ENCODE data around the gene SPRED1. TPM values are rescaled to one million over a fixed set of nuclear protein-coding genes. Genes with fewer than 3 reads are reported as not detected.

Gene SPRED1
- total and polyA plus RNA-seq, 2 of the 4 experiments (the other 2 are of a cell fraction) = 6.6 to 17.9 TPM

GRCh38 chr15:38299216-38299615 lies 46.6 kb downstream of the SPRED1 start:
- Histone ChIP-seq H3K18ac (ENCODE audit: low read depth, low read length) (no peak overlapping the region), H3K4me2 (ENCODE audit: low read depth, low read length) (peak overlapping the region; percentile 3; the same call in 1 of the 2 replicates), H2BK120ac (ENCODE audit: low read depth, low read length) (no peak overlapping the region), H2BK15ac (ENCODE audit: low read depth, low read length) (no peak overlapping the region), H4K20me1 (ENCODE audit: insufficient read depth, low read length) (peaks cover 70% of the 10 kb centered on the region), H3K4me1 (ENCODE audit: control insufficient read depth, insufficient read depth, low read length) (peaks cover 4% of the 10 kb centered on the region), H2AK9ac (replicated peaks; ENCODE audit: low read depth, low read length, poor library complexity) (no peak overlapping the region), H3K27me3 (ENCODE audit: control insufficient read depth, insufficient read depth, low read length) (no peaks in the 10 kb centered on the region), H3K79me1 (ENCODE audit: low read depth in 1 of 2, low read length in 2 of 2) (peaks cover 17 to 67% of the 10 kb centered on the region in 2 experiments), H3K56ac (ENCODE audit: extremely low read depth, insufficient read depth, low read length) (no peak overlapping the region), H2BK20ac (ENCODE audit: low read depth, low read length) (no peak overlapping the region), H3K9ac (ENCODE audit: low read depth, low read length) (no peak overlapping the region), H3K4ac (ENCODE audit: low read depth, low read length) (no peak overlapping the region), H3K23ac (ENCODE audit: low read depth, low read length) (no peak overlapping the region), H2AFZ (replicated peaks; ENCODE audit: low read length, poor library complexity) (no peak overlapping the region), H4K5ac (ENCODE audit: low read depth, low read length) (no peak overlapping the region), H3K14ac (replicated peaks; ENCODE audit: low read depth, low read length) (no peak overlapping the region), H4K91ac (ENCODE audit: insufficient read depth, low read depth, low read length) (no peak overlapping the region), H3K36me3 (ENCODE audit: control insufficient read depth, insufficient read depth, low read length) (0 out of 2 replicates have a peak, but pooled peaks cover 2% of the 10 kb centered on the region), H2BK5ac (ENCODE audit: low read depth, low read length, poor library complexity, severe bottlenecking) (peak overlapping the region; percentile 32), H3K27ac (ENCODE audit: insufficient read depth, low read length) (no peak overlapping the region), H2AK5ac (ENCODE audit: low read depth, low read length) (no peak overlapping the region), H4K8ac (ENCODE audit: low read depth in 2 of 2, low read length in 2 of 2) (no peak overlapping the region), H3K9me3 (ENCODE audit: control insufficient read depth, insufficient read depth, low read length) (no peaks in the 10 kb centered on the region), H3K9me1 (ENCODE audit: insufficient read depth, low read length) (peaks cover 9% of the 10 kb centered on the region), H3K4me3 (ENCODE audit: insufficient read depth, low read depth, low read length) (no peak overlapping the region)
- dilution Hi-C loops (cut with HindIII; ENCODE audit: low sequenced_read_pairs, unreplicated experiment) (no loop called here), intact Hi-C loops (cut with micrococcal nuclease) (loop anchor here (5.0 kb wide), 1 partner anchor 42 kb away; no protein-coding TSS in a partner anchor), in situ Hi-C loops (cut with MboI; ENCODE audit: low sequenced_read_pairs) (no loop called here)
- ChIA-PET POLR2A (ENCODE audit: unreplicated experiment) (no interaction called here), CTCF (no interaction called here)
- BruUV-seq (replicated peaks) = no TSS peak
- DNase-seq (peak; percentile 84), ATAC-seq (ENCODE audit: low read depth) (peak; percentile 85)
- WGBS, 2 experiments (ENCODE audit: extremely low coverage in 2 of 2, insufficient read length in 1 of 2) = 22% methylated on average over 3 of the region's 6 CpGs; no CpG with 5 or more reads in 1 of the 2 experiments
- TF ChIP-seq CEBPB (IDR thresholded peaks at IDR 0.05; ENCODE audit: low read depth, low read length) (no peak), RAD21 (IDR thresholded peaks at IDR 0.05; ENCODE audit: low read length) (no peak), BHLHE40 (IDR thresholded peaks at IDR 0.05; ENCODE audit: low read depth, low read length) (peak; percentile 87), NFE2L2 (IDR thresholded peaks at IDR 0.05; ENCODE audit: low read depth, low read length) (no peak), FOS (IDR thresholded peaks at IDR 0.05; ENCODE audit: low read depth, low read length) (0 out of 2 replicates have a peak, but pooled peaks have one; percentile 15), MAZ (IDR thresholded peaks at IDR 0.05; ENCODE audit: borderline replicate concordance, low read depth, low read length) (no peak), CHD1 (IDR thresholded peaks at IDR 0.05; ENCODE audit: low read depth, low read length) (no peak), MXI1 (IDR thresholded peaks at IDR 0.05; ENCODE audit: borderline replicate concordance, low read depth, low read length) (no peak), RCOR1 (IDR thresholded peaks at IDR 0.05; ENCODE audit: insufficient replicate concordance, low read length) (no peak)
- TF ChIP-seq, protein P1, sequence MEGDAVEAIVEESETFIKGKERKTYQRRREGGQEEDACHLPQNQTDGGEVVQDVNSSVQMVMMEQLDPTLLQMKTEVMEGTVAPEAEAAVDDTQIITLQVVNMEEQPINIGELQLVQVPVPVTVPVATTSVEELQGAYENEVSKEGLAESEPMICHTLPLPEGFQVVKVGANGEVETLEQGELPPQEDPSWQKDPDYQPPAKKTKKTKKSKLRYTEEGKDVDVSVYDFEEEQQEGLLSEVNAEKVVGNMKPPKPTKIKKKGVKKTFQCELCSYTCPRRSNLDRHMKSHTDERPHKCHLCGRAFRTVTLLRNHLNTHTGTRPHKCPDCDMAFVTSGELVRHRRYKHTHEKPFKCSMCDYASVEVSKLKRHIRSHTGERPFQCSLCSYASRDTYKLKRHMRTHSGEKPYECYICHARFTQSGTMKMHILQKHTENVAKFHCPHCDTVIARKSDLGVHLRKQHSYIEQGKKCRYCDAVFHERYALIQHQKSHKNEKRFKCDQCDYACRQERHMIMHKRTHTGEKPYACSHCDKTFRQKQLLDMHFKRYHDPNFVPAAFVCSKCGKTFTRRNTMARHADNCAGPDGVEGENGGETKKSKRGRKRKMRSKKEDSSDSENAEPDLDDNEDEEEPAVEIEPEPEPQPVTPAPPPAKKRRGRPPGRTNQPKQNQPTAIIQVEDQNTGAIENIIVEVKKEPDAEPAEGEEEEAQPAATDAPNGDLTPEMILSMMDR (conservative IDR thresholded peaks at IDR 0.05; ENCODE audit: low read depth, low read length) = no peak
